D341Med (cell line): ENCODE results near the gene CKM.
A peak's percentile ranks its signal among the peaks of the same experiment; 100 is the strongest.

Source experiments
- DNase-seq: peaks from one replicate; pipeline ENCODE4 v3.0.0; 2012; ENCODE audit warnings: low spot score

The CKM gene

DNA sequence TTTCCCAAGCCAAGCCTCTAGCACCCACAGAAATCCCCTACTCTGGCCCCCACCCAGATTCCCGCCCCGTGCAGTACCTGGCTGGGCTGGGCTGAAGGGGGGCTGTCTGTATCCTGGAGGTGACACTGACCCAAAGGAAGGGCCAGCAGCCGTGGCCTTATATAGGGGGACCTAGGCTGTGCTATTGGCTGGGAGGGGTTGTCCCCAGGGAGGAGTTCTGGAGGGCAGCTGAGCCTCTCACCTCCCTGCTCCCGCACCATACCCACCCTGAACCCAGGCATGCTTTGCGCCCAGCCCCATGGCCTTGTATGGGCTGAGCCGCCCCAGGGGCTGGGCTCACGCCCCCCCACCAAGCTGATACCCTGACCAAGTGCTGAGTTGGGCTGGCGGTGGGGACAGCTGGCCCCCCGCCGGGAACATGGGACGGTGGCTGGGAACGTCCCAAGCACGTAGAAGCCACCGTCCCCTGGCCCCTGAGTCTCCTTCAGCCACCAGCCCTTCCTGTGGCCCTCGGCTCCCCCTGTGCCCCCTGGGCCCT is at the start of gene CKM:
CKM (minus strand) TSS at position 132 of the 538 bp plus-strand sequence. CDS start 3,162 bp downstream, outside the sequence.
- no peak for DNase-seq

DNA sequence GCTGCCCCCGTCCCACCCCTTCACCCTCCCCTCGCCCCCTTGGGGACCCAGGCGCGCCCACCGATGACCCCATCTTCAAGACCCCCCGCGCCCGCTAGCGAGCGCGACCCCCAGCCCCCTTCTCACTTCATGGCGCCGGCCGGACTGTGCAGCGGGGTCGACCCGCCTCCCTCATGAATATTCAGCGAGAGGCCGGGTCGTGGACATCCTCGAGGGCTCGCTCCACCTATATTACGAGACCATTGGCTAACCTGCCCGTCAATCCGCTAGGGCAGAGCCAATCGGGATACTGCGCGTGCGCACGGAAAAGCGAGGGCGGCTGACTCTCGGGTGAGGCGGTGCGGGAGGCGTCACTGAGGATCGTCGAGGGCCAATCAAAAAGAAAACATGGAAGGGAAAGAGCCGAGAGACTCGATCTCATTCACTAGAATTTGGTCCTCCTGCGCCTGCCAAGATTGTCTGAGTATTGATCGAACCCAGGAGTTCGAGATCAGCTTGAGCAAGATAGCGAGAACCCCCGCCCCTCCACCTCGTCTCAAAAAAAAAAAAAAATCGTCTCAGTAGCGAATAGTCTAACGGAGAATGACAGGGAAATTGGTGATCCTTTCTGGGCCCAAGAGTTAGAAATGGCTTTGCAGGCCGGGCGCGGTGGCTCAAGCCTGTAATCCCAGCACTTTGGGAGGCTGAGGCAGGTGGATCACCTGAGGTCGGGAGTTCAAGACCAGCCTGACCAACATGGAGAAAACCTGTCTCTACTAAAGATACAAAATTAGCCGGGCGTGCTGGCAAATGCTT is 47.9 kb upstream of the CKM start, which contains the start of gene ERCC2:
ERCC2 (minus strand) TSS at position 164 of the 795 bp plus-strand sequence; CDS start at position 131, 33 bp downstream.
- DNase-seq: peak; percentile 100

DNA sequence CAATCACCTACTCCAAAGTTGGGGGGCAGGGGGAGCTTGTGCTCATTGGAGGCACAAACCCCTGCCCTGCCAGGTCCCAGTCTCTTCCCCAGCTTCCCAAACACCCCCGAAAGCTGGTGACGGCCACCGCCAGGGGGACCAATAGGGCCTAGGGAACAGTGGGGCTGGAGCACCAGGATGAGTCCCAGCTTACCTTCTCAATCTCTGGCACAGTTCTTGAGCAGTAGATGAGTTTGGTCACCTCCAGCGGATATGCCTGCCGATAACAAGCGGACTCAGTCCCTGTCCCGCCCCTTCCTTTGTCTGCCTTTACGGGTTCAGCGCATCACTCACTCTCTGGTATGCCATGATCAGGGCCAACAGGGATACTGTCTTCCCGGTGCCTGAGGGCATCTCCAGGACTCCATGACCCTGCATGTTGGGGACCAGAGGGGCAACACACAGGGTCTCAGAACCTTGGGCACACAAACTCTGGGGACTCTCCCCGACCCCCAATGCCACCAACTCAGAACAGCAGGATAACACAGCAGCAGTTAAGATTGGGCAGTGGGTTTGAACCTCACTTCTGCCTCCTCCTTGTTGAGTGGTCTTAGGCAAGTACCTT is 46.2 kb upstream of the CKM start:
- peak; percentile 24 for DNase-seq

DNA sequence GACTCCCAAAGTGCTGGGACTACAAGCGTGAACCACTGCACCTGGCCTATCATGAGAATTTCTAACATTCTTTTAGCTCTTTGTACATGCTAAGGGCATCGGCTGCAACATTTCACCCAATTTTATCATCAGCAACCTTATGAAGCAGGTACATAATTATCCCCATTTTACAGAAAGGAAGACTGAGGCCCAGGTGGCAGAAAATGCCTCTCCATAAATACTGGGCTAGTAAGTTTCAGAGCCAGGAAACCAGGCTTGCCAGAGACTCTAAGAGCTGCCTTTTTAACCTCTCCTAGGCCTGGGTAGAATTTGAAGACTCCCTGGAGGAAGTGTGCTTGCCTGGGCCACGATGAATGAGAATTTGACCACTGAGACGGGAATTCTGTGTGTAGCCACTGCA is 45.5 kb upstream of the CKM start:
- no peak for DNase-seq

DNA sequence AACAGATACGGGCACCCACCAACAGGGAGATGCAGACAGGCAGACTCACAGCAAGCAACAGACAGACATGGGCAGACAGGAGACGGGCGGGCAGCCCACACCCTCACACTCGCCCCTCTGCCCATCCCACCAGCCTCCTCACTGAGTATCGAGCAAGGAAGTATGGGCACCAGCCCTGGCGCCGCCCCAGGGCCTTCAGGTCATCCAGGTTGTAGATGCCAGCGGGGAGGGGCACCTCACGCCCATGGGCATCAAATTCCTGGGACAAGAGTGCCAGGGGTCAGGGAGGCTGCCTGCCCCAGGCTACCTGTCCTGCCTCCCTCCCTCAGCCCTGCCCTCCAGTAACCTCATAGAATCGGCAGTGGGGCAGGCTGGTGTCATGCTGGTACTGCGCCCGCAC is 42.0 kb upstream of the CKM start:
- no peak for DNase-seq

DNA sequence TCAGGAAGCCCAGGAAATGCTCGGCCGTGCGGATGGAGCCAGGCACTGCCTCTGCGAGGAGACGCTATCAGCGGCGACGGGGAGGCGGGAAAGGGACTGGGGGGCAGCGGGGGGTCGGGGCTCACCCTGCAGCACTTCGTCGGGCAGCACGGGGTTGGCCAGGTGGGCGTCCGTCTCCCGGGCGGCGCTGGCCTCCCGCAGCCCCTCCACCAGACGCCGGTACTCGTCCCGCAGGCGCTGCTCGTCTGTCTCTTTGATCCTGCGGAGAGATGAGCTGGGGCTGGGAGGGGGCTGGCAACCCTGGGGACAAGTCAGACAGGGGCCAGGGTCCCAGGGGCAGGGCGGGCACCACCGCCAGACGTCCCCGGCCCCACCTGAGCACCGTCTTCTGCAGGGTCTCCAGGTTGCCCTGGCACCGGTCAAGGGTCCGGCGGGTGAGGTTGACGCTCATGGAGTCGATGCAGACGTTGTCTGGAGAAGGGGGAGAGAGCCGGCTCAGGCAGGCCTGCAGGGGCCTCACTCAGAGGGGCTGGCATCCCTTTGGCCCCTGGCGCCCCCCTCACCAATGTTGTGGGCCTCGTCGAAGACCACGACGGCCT is 41.3 kb upstream of the CKM start:
- peak; percentile 21 for DNase-seq

DNA sequence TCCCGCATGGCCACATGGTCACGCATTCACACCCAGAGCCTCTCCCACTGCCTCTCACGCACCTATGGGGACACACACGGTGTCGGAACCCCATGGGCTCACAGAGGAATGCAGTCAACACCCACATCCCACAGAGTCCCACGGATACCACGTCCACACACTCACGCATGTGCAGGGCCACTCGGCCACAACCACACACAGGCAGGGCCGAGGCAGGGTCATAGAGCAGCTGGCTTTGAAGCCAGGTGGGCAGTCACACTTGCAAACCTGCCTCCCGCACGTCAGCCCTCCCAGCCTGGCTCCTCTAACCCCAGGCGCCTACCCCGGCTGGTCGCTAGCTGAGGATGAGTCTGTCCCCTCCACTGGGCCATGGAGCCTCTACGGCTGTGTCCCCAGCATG is 39.6 kb upstream of the CKM start:
- DNase-seq: no peak

DNA sequence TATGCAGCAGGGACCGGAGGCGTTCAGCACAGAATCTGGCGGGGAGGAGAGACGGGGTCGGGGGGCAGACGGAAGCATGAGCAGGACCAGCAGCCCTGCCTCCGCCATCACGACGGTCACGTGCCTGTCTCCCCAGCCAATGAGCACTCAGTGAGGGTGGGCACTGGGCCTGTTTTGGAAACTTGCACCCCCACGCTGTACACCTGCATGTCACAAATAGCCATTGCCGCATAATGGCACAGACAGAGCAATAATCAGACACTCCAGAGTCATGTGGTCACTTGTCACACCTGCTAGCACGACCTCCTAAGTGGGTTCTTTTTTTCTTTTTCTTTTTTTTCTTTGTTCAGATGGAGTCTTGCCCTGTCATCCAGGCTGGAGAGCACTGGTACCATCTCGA is 38.9 kb upstream of the CKM start:
- DNase-seq: no peak

DNA sequence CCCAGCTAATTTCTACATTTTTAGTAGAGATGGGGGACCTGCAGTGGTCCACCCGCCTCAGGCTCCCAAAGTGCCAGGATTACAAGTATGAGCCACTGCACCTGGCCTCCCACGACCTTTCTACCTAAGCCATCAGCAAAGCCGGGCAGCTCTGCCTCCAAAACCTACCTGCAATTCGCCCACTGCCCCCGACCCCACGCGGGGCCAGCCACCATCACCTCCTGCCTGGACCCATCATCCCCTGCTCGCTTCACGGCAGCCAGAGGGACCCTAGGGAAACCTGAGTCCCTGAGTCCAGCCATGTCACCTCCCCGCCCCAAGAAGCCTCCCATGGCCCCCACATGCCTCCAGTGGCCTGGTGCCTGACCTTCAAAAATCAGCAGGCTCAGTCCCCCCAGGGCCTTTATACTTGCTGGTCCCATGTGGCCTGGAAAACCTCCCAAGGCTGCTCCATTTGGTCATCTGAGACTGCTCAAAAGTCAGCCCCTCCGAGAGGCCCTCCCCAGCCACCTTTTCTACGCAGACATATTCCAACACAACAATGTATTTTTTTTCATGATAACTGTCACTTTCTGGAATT is 35.6 kb upstream of the CKM start:
- peak; percentile 21 for DNase-seq

DNA sequence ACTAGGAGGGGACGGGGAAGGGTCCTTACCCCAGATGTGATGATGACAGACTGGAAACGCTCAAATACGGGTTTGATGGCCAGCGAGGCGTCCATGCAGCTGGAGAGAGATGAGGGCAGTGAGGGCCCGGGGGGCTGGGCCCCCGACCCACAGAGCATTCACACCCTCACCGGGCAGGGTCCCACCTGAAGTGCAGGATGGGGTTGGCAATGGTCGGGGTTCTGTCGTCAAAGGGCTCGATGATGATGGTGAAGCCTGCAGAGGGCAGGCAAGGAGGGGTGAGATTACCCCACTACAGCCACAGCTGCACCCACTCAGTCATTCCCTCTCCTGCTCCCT is 34.7 kb upstream of the CKM start:
- DNase-seq: peak; percentile 26

DNA sequence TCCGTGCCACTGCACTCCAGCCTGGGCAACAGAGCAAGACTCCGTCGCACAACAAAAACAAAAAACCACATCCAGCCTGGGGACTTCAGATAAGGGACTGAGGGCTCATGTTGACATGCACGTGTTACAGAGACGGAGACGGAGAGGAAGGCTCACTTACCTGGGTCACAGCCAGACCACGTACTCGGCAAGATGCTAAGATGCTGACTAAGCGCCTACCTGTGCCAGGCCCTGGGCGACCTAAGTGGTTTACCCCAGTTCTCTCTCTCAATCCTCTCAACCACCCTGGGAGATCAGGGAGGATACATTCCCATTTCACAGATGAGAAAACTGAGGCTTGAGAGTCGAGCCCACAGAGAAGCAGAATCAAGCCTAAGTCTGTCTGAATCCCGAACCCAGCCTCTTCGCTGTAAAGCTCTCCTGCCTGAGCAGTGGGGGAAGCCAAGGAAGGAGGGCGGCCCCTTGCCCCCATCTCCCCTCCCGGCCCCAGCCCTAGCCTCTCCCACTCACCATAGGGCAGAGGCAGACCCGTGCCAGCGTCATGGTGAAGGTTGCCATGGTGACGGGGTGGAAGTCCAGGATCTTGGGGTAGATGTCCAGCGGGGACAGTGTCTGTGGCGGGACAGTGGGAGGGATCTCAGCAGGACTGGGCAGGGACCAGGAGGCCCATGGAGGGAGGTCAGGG is 34.2 kb upstream of the CKM start:
- DNase-seq: peak; percentile 26

DNA sequence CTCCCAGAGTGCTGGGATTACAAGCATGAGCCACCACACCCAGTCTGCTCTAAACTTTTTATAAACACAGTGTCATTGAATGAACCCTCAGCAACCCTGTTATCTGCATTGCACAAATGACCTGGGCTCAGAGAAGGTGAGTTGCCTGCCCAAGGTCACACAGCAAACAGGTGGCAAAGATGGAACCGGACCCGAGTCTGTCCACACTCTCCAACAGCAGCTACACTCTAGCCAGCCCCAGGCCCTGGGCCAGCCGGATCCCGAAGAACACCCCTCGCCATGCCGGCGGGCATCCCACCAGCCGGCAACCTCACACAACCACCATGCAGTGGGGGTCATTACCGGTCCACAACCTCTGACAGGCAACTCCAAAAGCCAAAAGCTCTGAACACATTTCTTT is 33.2 kb upstream of the CKM start:
- peak; percentile 27 for DNase-seq

DNA sequence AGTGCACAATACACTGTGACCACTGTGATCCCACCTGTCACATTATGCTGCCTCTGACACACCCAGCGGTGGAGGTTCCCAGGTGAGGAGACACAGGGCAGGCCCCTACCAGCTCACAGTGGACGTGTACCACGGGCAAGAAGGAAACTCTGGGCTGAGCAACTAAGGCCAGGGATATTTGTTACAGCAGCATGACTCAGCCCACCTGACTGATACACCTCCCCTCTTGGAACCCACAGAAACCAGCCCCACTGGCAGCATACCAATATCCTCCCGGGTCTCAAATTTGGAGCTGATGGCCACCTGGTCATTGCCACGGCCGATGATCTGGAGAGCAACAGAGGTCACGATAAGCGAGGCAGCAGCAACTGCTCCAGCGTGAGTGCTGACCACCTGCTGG is 32.7 kb upstream of the CKM start:
- peak; percentile 10 for DNase-seq

DNA sequence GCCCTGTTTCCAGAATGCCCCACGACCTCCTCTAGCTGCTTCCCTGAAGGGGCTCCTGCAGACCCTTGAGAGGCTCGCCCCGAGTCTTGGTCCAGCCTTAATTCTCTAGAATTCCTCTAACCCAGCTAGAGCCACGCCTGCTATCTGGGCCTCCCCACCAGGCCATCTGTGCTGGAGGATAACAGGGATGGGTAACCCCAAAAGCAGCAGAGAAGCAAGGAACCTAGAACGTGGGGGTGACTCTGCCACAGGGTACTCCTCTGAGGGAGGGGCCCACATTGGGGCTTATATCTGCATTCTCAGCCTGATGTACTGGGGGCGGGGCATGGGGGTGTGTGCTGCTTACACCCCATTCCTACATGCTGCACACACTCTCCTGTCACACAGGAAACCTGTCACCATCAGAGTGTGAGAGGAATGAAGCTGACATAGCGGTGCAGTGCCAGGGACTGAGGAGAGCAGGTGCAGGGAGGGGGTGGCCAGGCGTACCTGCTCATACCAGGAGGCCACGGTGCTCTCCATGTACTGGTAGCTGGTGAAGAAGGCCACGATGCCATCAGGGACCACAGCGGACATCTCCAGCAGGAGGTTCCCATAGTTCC is 31.7 kb upstream of the CKM start:
- no peak for DNase-seq

DNA sequence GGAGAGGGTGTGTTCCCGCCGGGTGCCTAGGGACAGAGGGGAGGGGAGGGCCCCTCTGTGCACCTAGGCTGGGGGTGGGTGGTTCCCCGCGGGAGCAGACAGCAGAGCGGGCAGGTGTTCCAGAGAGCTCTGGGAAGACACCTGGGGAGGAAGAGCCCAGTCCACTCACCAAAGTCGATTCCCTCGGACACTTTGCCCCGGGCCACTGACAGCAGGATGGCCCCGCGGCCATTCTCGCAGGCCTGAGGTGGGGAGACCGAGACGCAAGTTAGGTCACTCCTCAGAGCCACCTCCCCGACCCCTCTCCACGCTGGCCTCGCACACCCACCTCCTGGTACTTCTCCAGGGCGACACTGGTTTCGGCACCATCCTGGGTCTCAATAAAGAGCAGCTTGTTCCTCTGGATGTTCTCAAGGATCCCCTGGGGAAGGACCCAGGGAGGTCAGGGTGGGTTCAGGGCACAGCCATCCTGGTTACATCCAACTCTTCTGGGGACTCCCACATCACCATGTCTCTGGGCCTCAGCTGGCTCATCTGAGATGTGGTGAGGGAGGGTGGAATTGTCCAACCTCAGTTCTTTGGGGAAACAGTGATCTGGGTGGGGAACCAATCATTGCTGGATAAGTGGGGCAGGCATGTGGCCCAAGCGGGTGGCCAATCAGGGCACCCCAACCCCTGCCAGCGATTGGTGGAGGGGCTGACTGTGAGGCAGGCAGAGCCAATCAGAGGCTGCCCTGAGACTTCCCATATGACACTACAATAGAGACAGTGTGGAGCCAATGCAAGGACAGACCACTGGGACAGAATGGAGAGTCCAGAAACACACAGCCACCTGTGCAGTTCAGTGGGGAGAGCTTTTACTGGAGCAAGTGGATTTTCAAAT is 30.5 kb upstream of the CKM start:
- DNase-seq: peak; percentile 45

DNA sequence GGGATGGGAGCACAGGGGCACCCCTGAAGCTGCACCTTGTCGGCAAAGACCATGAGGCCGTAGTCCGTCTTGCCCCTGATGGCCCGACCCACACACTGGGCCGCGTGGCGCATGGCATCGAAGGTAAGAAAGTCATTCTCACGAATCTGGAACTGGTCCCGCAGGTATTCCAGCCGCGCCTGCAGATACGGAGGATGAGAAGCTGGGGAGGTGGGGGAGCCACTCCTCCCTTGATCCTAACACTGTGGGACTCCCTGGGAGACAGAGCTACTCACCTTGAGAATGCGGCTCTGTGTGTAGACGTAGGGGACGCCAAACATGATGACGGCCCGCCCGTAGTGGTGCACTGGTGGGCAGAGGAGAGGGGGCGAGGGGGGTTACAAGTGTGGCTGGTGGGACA is 29.8 kb upstream of the CKM start:
- DNase-seq: peak; percentile 21

DNA sequence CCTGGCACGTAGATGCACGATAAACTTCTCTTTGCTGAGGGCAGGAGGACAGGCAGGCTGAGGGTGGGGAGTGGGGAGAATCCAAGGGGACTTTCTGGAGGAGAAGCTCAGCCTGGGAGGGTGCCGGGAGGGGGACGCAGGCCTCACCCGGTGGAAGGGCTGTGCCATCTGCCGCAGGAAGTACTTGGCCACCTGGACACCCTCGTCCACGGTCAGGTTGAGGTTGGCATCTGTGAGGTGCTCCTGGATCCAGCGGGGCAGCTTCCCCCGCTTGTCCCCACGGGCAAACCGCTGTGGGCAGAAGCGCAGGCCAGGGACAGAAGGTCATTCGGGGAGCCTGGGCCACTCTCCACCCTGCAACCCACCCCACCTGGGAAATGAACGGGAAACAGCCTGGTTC is 29.4 kb upstream of the CKM start:
- no peak for DNase-seq

DNA sequence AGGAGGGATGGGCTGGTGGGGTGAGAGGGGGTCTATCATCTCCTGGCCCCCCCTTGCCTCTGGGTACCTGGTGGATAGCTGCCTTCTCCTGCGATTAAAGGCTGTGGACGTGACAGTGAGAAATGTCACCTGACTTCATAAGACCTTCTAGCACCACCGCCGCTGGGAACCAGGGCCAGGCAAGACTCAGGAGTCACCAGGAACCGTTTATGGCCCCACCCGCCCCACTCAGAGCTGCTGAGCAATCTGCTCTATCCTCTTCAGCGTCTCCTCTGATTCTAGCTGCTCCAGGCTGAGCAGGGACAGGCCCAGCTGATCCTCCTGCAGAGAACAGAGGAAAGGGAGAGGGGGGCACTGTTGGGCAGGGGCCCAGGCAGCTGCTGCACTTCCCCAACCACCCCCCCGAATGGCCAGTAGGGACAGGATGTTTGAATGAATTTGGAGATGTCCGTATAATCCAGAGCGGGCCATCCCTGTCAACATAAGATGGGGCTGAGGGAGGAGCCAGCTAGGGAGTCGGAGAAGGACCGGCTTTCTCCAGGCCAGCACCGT is 28.8 kb upstream of the CKM start:
- DNase-seq: no peak

DNA sequence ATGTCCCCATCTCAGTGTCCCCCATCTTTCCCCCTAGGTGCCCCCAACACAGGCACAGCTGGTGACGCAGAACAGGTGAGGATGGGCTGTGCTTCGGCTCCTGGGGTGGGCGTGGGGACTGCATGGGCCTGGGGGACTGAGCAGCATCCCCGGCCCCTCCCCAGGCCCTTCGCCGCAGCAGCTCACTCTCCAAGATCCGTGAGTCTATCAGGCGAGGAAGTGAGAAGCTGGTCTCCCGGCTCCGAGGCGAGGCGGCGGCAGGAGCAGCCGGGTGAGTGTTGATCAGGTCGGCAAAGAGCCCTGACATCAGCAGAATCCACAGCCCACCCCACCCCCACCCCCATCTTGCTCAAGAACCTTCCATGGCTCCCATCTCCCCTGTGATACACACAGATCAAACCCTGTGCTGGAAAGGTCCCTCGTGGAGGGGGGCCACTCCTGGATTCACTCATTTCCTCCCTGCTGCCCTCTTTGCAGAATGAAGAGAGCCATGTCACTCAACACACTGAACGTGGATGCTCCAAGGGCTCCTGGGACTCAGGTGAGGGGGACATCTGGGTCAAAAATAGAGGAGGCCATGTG is 27.9 kb upstream of the CKM start:
- DNase-seq: peak; percentile 33

DNA sequence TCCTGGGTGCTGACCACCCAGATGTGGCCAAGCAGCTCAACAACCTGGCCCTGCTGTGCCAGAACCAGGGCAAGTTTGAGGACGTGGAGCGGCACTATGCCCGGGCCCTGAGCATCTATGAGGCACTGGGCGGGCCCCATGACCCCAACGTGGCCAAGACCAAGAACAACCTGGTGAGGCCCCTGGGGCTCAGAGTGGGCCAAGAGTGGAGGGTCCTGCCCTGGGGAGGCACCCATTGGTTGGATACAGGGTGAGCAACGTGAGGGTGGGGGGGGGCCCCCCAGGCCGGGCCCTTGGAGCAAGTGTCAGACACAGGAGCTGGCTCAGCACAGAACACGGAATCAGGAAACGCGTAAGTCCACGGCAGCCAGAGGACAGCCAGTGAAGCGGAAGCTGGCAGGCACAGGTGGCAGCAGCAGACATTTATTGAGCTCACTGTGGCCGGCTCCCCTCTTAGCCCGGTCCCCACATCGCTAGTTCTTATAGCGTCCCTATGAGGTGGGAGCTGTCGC is 26.8 kb upstream of the CKM start:
- peak; percentile 32 for DNase-seq
